ENCODE measurements around the gene TNNT2.

The TNNT2 gene

GRCh38 chr1:201376464-201377374, 761 bp downstream of the TNNT2 start:
- DNase-seq (ENCODE audit: low read depth), result no peak

- DNase-seq (ENCODE audit: low read depth), result no peak
Measured at GRCh38 chr1:201376107-201376463, 1.4 kb downstream of the TNNT2 start.

- no peak for DNase-seq (ENCODE audit: low read depth)
Measured at GRCh38 chr1:201375169-201375568, 2.3 kb downstream of the TNNT2 start.

- DNase-seq (ENCODE audit: low read depth), result no peak
Measured at GRCh38 chr1:201374364-201374763, 3.1 kb downstream of the TNNT2 start.

- no peak for DNase-seq (ENCODE audit: low read depth)
Measured at GRCh38 chr1:201371792-201372191, 5.7 kb downstream of the TNNT2 start.

GRCh38 chr1:201371276-201371675, 6.2 kb downstream of the TNNT2 start:
- no peak for DNase-seq (ENCODE audit: low read depth)

GRCh38 chr1:201370500-201370899, 7.0 kb downstream of the TNNT2 start:
- DNase-seq (ENCODE audit: low read depth), result no peak

GRCh38 chr1:201369209-201369608, 8.3 kb downstream of the TNNT2 start:
- no peak for DNase-seq (ENCODE audit: low read depth)

GRCh38 chr1:201366696-201367095, 10.8 kb downstream of the TNNT2 start:
- no peak for DNase-seq (ENCODE audit: low read depth)

- DNase-seq (ENCODE audit: low read depth), result no peak
Measured at GRCh38 chr1:201365251-201365650, 12.2 kb downstream of the TNNT2 start.

- DNase-seq (ENCODE audit: low read depth), result no peak
Measured at GRCh38 chr1:201364808-201365105, 12.7 kb downstream of the TNNT2 start.

- no peak for DNase-seq (ENCODE audit: low read depth)
Measured at GRCh38 chr1:201363467-201363866, 14.0 kb downstream of the TNNT2 start.

GRCh38 chr1:201362906-201363305, 14.6 kb downstream of the TNNT2 start:
- DNase-seq (ENCODE audit: low read depth), result no peak

GRCh38 chr1:201361652-201362504, 15.6 kb downstream of the TNNT2 start:
- DNase-seq (ENCODE audit: low read depth), result peak; percentile 12

GRCh38 chr1:201360901-201361651, 16.4 kb downstream of the TNNT2 start:
- no peak for DNase-seq (ENCODE audit: low read depth)

- DNase-seq (ENCODE audit: low read depth), result no peak
Measured at GRCh38 chr1:201360486-201360885, 17.0 kb downstream of the TNNT2 start.

- DNase-seq (ENCODE audit: low read depth), result no peak
Measured at GRCh38 chr1:201359873-201360210, 17.6 kb downstream of the TNNT2 start.

GRCh38 chr1:201359031-201359872, 18.2 kb downstream of the TNNT2 start:
- no peak for DNase-seq (ENCODE audit: low read depth)

- no peak for DNase-seq (ENCODE audit: low read depth)
Measured at GRCh38 chr1:201358596-201358995, 18.9 kb downstream of the TNNT2 start.

GRCh38 chr1:201357636-201358348, 19.7 kb downstream of the TNNT2 start:
- DNase-seq (ENCODE audit: low read depth), result no peak

GRCh38 chr1:201357211-201357610, 20.3 kb downstream of the TNNT2 start:
- no peak for DNase-seq (ENCODE audit: low read depth)

Data from fibroblast of gingiva (primary cell).